Thoracic aorta (tissue), 2 donors: ENCODE measurements around the gene LCORL. TPM values are rescaled to one million over a fixed set of nuclear protein-coding genes. Genes with fewer than 3 reads are reported as not detected.

Source experiments
- ATAC-seq: fragments of 150-250 bp; one replicate; pipeline ENCODE4 v1.8.0; 2017; ENCODE audit warnings: low read depth; ENCODE audit not compliant: insufficient number of reproducible peaks, low FRiP score
- DNase-seq: peaks from one replicate; pipeline ENCODE4 v3.0.0-alpha.2; 2020; ENCODE audit warnings: low spot score
- H3K27ac ChIP-seq, 2 donors: fragments of 200-600 bp; sonication (generic); 1 replicate in 1 of 2; 2 replicates in 1 of 2; pipeline ENCODE4 v1.5.1; 2016; ENCODE audit warnings: mild to moderate bottlenecking in 2 of 2, moderate library complexity in 2 of 2
- H3K27me3 ChIP-seq: fragments of 200-600 bp; sonication (generic); replicated peaks from 2 replicates; pipeline ENCODE4 v1.6.0; 2016; ENCODE audit warnings: mild to moderate bottlenecking; ENCODE audit not compliant: insufficient read depth
- H3K36me3 ChIP-seq: fragments of 200-600 bp; sonication (generic); one replicate; pipeline ENCODE4 v1.5.1; 2016
- H3K4me1 ChIP-seq, 2 donors: fragments of 200-600 bp; sonication (generic); 1 replicate in 1 of 2; 2 replicates in 1 of 2; pipeline versions ENCODE4 v1.5.1 to v1.6.0; 2016; ENCODE audit warnings: low read depth in 2 of 2, mild to moderate bottlenecking in 1 of 2; ENCODE audit not compliant: control insufficient read depth in 1 of 2
- H3K4me3 ChIP-seq: fragments of 200-600 bp; sonication (generic); 2 replicates; pipeline ENCODE4 v1.5.1; 2016; ENCODE audit warnings: mild to moderate bottlenecking
- H3K9me3 ChIP-seq: fragments of 200-600 bp; sonication (generic); 2 replicates; pipeline ENCODE4 v1.5.1; 2016
- total RNA-seq, 2 donors: library from RNA; depleted of rRNA; stranded (reverse); fragments of >200 nt; gene quantifications; one replicate each; pipeline versions ENCODE4 v1.1.0 to v1.2.3, GENCODE V29; 2016
- TF ChIP-seq, protein P1 (sequence below): fragments of 200-600 bp; sonication (generic); IDR thresholded peaks from one replicate; pipeline ENCODE4 v1.5.1; 2019; ENCODE audit warnings: antibody characterized with exemption

LCORL gene
- total RNA-seq, 2 donors from 2014 or later = 10.4 to 39.4 TPM

DNA sequence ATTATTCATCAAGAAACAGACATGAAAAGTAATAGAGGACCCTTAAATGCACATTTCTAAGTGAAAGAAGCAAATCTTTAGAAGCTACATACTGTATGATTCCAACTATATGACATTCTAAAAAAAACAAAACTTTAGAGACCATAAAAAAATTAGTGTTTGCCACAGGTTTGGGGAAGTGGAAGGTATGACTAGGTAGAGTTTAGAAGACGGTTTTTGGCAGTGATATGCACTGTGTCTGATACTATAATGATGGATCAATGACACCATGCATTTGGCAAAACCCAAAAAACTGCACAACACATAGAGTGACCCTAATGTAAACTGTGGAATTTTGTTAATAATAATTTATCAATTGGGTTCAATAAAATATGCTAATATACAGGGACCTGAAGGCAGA, 54.5 kb downstream of the LCORL start:
- no peak for DNase-seq
- no peak for ATAC-seq
- Histone ChIP-seq H3K4me3 (no peak overlapping the region), H3K27me3 (no peaks in the 10 kb centered on the region), H3K36me3 (no peaks in the 10 kb centered on the region), H3K4me1 (no peaks in the 10 kb centered on the region), H3K27ac (no peak overlapping the region), H3K9me3 (no peaks in the 10 kb centered on the region)
- TF ChIP-seq, protein P1, sequence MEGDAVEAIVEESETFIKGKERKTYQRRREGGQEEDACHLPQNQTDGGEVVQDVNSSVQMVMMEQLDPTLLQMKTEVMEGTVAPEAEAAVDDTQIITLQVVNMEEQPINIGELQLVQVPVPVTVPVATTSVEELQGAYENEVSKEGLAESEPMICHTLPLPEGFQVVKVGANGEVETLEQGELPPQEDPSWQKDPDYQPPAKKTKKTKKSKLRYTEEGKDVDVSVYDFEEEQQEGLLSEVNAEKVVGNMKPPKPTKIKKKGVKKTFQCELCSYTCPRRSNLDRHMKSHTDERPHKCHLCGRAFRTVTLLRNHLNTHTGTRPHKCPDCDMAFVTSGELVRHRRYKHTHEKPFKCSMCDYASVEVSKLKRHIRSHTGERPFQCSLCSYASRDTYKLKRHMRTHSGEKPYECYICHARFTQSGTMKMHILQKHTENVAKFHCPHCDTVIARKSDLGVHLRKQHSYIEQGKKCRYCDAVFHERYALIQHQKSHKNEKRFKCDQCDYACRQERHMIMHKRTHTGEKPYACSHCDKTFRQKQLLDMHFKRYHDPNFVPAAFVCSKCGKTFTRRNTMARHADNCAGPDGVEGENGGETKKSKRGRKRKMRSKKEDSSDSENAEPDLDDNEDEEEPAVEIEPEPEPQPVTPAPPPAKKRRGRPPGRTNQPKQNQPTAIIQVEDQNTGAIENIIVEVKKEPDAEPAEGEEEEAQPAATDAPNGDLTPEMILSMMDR = no peak

DNA sequence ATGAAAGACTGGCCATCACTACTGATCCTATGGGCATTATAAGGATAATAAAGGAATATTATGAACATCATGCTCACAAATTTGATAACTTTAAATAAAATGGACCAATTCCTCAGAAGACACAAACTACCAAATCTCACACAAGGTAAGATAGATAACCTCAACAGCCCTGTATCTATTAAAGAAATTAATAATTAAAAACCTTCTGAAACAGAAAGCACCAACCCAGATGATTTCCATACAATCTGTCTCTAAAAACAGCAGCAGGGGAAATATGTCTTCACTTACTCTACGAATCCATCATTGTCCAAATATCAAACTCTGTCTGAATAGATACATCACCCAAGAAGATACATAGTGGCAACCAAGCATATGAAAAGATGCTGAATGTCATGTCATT, 55.2 kb downstream of the LCORL start:
- Histone ChIP-seq H3K9me3 (no peaks in the 10 kb centered on the region), H3K36me3 (no peaks in the 10 kb centered on the region), H3K4me3 (no peak overlapping the region), H3K4me1 (no peaks in the 10 kb centered on the region), H3K27me3 (no peaks in the 10 kb centered on the region), H3K27ac (no peak overlapping the region)
- no peak for DNase-seq
- TF ChIP-seq, protein P1 = no peak
- ATAC-seq = no peak

DNA sequence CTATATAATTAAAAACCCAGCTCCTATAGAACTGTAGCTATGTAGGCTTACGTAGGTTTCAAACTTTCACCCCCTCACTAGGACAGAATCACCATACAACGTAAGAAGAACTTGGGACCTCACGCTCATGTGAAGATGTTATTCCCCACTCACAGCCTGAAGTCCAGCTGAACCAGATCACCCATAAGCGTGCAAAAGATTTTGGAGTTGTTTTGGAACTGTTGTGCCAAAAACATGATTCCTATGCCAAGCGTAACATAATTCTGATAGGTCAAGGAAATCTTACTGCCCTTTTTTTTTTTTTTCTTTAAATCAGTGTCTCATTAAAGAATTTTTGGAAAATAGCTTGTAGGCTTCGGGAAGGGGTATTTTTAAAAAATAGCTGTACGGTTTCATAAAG, 57.0 kb downstream of the LCORL start:
- H3K9me3 ChIP-seq = no peaks in the 10 kb centered on the region
- no peaks in the 10 kb centered on the region for H3K36me3 ChIP-seq
- no peak overlapping the region for H3K27ac ChIP-seq
- no peaks in the 10 kb centered on the region for H3K4me1 ChIP-seq
- no peaks in the 10 kb centered on the region for H3K27me3 ChIP-seq
- ATAC-seq = no peak
- no peak for DNase-seq
- no peak overlapping the region for H3K4me3 ChIP-seq
- TF ChIP-seq, protein P1 = no peak

DNA sequence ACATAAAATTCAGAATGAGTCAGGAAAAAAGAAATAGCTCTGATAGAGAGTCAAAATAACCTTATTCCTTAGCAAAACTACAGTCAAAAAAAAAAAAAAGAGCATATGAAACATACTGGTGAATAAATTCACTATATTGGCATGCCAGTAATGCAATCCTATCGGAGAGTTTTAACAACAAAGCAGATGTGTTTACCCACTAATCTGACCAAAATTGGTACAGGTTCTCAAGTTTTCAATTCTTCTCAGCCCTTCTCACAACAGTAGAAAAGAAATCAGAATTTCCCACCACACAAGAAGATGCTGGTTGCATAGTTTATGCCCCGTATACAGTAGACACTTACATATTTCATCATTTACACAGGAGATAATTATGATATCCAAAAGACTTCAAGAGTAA, 59.4 kb downstream of the LCORL start:
- ATAC-seq = no peak
- DNase-seq = no peak
- TF ChIP-seq, protein P1 = no peak

DNA sequence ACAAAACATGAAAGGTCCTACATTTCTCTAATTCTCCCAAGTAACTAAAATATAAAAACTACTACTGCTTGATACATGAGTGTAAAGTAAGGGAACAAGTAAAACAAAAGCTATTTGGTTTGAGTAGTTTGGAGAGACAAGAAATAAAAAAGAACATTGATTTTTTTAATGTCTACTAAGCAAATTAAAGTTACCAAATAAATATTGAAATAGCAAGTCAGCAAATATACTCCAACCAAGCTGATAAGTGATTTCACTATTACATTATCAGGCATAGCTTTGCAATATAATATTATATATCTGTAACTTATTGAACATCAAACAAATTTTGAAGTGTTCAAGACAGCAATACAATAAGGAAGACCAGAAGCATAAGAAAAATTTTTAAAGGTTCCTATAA, 60.3 kb downstream of the LCORL start:
- Histone ChIP-seq H3K27me3 (no peaks in the 10 kb centered on the region), H3K4me3 (no peak overlapping the region), H3K4me1 (no peaks in the 10 kb centered on the region), H3K27ac (no peak overlapping the region), H3K36me3 (no peaks in the 10 kb centered on the region), H3K9me3 (no peaks in the 10 kb centered on the region)
- TF ChIP-seq, protein P1 = no peak
- ATAC-seq = no peak
- no peak for DNase-seq

More for the DNA sequence above, 59.4 kb downstream of the LCORL start:
- Histone ChIP-seq H3K4me1 (no peaks in the 10 kb centered on the region), H3K4me3 (no peak overlapping the region), H3K36me3 (no peaks in the 10 kb centered on the region), H3K9me3 (no peaks in the 10 kb centered on the region), H3K27ac (no peak overlapping the region), H3K27me3 (no peaks in the 10 kb centered on the region)
